ENCODE results near the gene GALNT7.

- TF ChIP-seq FOXA1 (IDR thresholded peaks at IDR 0.05): no peak
- TF ChIP-seq, protein P1, sequence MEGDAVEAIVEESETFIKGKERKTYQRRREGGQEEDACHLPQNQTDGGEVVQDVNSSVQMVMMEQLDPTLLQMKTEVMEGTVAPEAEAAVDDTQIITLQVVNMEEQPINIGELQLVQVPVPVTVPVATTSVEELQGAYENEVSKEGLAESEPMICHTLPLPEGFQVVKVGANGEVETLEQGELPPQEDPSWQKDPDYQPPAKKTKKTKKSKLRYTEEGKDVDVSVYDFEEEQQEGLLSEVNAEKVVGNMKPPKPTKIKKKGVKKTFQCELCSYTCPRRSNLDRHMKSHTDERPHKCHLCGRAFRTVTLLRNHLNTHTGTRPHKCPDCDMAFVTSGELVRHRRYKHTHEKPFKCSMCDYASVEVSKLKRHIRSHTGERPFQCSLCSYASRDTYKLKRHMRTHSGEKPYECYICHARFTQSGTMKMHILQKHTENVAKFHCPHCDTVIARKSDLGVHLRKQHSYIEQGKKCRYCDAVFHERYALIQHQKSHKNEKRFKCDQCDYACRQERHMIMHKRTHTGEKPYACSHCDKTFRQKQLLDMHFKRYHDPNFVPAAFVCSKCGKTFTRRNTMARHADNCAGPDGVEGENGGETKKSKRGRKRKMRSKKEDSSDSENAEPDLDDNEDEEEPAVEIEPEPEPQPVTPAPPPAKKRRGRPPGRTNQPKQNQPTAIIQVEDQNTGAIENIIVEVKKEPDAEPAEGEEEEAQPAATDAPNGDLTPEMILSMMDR (IDR thresholded peaks at IDR 0.05; ENCODE audit: low read depth, low read length, missing input control): no peak
- TF ChIP-seq YY1 (IDR thresholded peaks at IDR 0.05): no peak
- TF ChIP-seq, protein P2, sequence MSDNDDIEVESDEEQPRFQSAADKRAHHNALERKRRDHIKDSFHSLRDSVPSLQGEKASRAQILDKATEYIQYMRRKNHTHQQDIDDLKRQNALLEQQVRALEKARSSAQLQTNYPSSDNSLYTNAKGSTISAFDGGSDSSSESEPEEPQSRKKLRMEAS (IDR thresholded peaks at IDR 0.05): no peak
Measured at GRCh38 chr4:173282256-173282562, 113.6 kb downstream of the GALNT7 start.
